ENCODE data around the gene OBI1.

Gene OBI1

GRCh38 chr13:78576261-78576660, 82.7 kb downstream of the OBI1 start:
- no peak for DNase-seq (ENCODE audit: low read depth)

GRCh38 chr13:78572459-78572858, 86.5 kb downstream of the OBI1 start:
- DNase-seq (ENCODE audit: low read depth), result no peak

- DNase-seq (ENCODE audit: low read depth), result no peak
These were observed 89.9 kb downstream of the OBI1 start for GRCh38 chr13:78569029-78569428.

GRCh38 chr13:78566631-78567030, 92.3 kb downstream of the OBI1 start:
- no peak for DNase-seq (ENCODE audit: low read depth)
